NCI-H446 treated with DMSO at 0.1 percent for 48 hours (cell line): ENCODE results near the gene C11orf42.

ENCODE experiments used
- DNase-seq: peaks from one replicate; lab custom pipeline; 2025; lab: John Stamatoyannopoulos, UW

The C11orf42 gene, protein sequence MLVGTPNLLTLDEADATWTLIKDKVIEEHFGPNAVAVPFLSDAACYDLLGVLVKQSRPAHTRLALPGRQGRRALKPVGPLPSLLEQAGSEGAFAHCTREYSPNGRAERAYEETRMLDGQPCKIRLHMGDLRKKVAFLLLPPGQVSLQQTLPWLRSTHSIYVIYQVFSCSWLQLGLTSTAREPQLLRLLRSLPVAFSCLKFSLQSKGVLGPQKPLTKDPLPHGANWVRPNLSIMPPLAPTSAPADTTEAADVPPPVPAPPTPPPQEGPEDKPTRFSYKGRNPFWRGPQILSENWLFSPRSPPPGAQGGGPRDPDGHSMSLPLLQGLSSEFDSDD

GRCh38 chr11:6205366-6205765 lies at the start of gene C11orf42:
TSS of gene C11orf42 (plus strand) at chr11:6205557. CDS start at chr11:6205616, 59 bp downstream.
- no peak for DNase-seq

- no peak for DNase-seq
Measured at GRCh38 chr11:6156628-6157359, 48.6 kb upstream of the C11orf42 start.

- DNase-seq = no peak
Measured at GRCh38 chr11:6170226-6170625, 35.1 kb upstream of the C11orf42 start, which contains the start of gene OR52B2. TSS of gene OR52B2 (minus strand) at chr11:6170326. CDS start at chr11:6170326, 0 bp downstream.

- no peak for DNase-seq
Measured at GRCh38 chr11:6175440-6175839, 29.9 kb upstream of the C11orf42 start.

DNA sequence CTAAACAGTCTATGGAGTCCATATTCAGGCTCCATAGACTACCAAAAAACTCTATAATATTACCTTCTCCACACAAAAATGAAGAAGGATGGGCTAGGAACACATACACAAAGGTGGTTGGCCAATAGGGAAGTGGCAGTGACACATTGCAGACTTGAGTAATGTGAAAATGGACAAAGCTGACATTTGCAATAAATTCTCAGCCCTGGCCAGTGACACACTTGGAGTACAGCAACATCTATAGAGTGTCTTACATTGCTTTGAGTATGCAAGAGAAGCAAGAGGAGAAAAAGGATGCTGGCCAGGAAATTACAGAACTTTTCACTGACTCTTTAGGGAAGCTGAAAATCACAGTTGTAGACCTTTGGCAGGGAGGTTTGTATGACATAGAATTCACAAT lies 13.6 kb upstream of the C11orf42 start:
- DNase-seq = no peak

GRCh38 chr11:6194065-6194581 lies 11.2 kb upstream of the C11orf42 start:
- no peak for DNase-seq

DNA sequence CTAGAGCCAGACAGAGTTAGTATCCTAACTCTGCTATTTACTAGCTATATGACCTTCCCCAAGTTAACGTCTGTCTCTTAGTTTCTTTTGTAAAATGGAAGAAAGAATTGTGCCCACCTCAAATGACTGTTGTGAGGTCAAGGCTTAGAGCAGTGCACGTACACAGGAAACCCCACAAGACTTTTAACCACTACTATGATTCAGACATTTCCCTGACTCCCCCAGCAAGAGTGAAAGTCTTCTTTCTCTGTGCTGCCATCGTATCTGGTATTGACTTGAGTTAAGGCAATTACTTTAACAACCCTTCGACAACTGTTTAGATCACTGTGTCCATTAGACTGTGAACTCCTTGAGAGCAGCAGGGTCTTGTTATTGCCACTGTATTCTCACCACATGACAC lies 9.0 kb upstream of the C11orf42 start:
- DNase-seq = no peak

DNA sequence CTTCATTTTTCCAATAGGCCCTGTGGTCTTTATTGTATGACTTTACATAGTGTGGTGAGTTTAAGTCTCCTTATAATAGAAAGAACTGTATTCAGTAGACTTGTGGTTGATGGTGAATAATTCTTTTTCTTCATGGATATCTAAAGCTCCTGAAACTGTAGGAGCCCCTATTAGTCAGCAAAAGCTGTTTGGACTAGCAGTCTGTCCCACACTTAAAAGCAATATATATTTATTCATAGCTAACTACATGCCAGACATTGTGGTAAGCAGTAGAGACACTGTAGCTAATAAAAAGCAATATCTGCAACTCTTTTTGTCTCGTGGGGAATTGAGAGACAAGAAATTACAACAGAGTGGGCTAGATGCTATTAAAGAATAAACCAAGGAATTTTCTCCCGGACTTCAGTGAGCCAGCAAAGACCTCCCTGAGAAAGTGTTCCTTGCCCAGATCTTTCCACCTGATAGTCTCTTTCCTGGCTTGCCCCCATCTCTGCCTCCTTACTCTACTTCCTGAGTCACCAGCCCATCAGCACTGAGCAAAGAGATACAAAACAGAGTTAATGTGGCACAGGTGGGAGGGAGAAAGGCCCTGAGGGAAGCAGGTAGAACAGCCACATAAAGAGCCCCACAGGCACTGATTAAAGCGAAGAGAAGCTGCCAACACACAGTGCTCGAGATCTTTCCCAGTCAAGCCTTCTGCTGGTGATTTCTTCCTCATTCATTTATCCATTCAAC lies 7.7 kb upstream of the C11orf42 start:
- no peak for DNase-seq

DNA sequence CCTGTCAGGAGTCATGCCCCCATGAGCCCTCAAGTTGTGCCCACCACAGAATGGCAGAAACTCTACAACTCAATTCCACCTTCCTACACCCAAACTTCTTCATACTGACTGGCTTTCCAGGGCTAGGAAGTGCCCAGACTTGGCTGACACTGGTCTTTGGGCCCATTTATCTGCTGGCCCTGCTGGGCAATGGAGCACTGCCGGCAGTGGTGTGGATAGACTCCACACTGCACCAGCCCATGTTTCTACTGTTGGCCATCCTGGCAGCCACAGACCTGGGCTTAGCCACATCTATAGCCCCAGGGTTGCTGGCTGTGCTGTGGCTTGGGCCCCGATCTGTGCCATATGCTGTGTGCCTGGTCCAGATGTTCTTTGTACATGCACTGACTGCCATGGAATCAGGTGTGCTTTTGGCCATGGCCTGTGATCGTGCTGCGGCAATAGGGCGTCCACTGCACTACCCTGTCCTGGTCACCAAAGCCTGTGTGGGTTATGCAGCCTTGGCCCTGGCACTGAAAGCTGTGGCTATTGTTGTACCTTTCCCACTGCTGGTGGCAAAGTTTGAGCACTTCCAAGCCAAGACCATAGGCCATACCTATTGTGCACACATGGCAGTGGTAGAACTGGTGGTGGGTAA lies 6.1 kb upstream of the C11orf42 start, which contains the start of gene OR52W1:
OR52W1 (plus strand) TSS at position 51 of the 637 bp plus-strand sequence; CDS start at position 51, 0 bp downstream.
- no peak for DNase-seq

DNA sequence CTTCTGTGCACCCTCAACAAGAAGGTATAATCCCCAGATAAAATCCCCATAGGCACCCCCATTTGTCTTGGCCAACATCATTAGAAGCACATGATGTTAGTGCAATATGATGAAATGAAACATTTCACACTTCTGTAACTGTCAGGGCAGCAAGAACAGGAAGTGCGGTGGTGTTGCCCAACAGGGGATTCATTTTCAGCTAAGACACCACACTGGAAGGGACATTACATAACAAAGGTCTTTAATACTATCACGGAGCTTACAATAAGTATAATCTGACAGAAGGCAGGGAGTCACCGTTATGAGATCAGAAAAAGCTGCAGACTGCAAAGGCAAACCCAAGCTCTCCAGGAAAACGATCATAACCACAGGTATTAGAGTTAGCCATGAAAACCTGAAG lies 4.4 kb upstream of the C11orf42 start:
- no peak for DNase-seq

GRCh38 chr11:6201481-6201880 lies 3.9 kb upstream of the C11orf42 start:
- DNase-seq = no peak

GRCh38 chr11:6202041-6202440 lies 3.3 kb upstream of the C11orf42 start:
- no peak for DNase-seq

DNA sequence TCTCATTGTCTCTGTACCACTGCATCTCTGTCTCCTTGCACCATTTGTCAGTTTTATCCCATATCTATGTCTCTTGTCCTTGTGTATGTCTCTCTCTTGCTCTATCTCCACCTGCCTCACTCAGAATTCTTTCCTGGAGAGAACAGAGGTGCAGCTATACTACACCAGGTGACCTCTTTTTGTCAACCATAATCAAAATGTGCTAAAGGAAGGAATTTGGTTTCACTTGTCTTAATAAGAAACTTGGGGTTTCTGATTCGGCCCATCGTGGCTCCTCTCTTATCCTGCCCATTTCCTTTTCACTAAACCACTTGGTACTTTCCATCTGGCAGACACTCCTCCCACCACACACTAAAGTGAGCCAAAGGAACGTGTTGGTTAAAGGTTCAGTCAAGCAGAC lies 2.0 kb upstream of the C11orf42 start:
- DNase-seq = no peak

GRCh38 chr11:6204706-6205105 lies 651 bp upstream of the C11orf42 start:
- DNase-seq = no peak

DNA sequence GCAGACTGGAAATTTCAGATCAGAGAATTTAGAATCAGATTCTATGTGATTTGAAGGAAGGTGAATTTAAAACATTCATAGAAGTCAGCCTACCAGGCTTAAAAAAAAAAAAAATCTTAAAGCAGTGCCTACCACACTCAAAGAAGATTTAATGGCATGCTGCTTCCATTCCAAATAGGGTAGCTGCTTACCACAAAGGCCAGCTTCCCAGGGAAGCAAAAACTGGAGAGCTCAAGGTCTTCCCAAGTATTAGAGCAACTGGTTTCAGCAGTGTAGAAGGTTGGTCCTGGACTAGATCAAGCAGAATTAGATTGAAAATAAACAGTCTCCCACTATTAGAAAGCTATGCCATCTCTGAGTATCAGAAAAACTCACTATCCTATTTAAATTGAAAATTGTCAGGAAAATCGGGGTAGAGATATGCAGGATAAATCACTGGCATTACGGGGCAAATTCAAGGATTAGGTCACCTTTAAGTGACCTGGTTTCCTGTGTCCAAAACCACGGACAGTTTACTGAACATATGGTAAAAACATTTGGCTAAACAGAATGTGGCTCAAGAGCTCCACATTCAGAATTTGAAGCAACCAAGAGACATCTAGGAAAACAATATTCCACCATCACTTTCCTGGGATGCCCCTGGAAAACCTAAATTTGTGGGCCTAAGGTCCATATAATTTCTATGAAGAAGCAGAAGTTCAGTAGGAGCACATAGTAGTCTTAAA lies 1.3 kb downstream of the C11orf42 start:
- no peak for DNase-seq

GRCh38 chr11:6209801-6210200 lies 4.4 kb downstream of the C11orf42 start:
- DNase-seq = no peak

DNA sequence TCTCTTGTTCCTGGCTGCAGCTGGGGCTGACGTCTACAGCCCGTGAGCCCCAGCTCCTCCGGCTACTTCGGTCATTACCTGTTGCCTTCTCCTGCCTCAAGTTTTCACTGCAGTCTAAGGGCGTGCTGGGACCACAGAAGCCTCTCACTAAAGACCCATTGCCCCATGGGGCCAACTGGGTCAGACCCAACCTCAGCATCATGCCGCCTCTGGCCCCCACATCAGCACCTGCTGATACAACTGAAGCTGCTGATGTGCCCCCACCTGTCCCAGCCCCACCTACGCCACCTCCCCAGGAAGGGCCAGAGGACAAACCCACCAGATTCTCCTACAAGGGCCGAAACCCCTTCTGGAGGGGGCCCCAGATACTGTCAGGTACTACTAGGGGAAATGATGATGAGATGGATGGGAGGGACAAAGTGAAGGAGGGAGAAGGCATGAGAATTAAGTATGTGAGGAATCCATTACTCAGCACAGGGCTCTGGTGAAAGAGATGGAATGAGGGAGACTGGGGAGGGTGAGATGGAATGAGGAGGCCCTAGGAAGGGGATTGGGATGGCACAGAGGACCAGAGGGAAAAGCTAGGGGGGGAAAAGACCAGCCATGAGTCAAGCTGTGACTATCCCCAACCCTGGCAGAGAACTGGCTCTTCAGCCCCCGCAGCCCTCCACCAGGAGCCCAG lies 5.1 kb downstream of the C11orf42 start:
- DNase-seq = no peak

GRCh38 chr11:6214530-6214929 lies 9.2 kb downstream of the C11orf42 start:
- DNase-seq = no peak

DNA sequence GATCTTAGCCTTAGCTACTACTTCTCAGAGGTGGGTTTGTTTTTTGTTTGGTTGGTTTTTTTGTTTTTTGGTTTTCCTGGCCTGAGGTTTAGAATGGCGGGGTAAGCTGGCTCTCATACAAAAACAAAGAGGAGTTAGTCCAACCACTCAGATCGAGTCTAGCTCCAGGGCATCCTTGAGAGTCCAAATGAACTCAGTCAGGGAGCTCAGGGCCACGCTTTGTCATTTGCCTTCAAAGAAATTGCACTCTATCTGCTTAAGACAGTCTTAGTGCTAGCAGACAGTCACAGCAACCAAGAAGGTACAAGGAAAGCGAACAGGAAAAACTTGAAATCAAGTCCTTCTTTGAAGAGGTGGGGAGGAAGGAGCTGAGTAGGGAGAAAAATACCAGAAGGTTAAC lies 11.1 kb downstream of the C11orf42 start:
- no peak for DNase-seq

DNA sequence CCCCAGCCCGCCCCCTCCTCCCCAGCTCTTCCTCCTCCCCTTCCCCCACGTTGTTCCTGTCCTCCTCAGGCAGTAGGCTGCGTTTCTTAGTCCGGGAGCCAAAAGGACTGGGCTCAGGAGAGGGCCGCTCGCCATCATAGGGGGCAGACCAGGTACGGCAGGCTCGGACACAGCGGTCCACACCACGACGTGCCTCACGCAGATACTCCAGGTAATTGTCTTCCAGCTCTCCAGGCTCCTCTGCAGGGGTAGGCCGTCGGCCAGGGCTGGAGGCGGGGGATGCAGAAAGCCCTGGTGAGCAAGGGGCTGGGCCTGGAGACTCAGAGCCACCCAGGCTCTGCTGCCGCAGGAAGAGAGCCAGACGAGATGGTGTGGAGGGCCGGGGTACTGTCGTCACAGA lies 12.4 kb downstream of the C11orf42 start:
- no peak for DNase-seq

GRCh38 chr11:6219359-6219758 lies 14.0 kb downstream of the C11orf42 start:
- DNase-seq = no peak
